IPS-NIHi11 (cell line): Measurements from ENCODE around the gene B4GALNT4.
"Not testable (repeated sequence)": the region's sequence is repeated elsewhere in the genome, so short reads cannot be mapped to it uniquely, and the experiment has no call there.

Source experiments
- DNase-seq: peaks from one replicate; pipeline ENCODE4 v3.0.0; 2012; ENCODE audit warnings: mixed read lengths, low spot score

B4GALNT4 gene

GRCh38 chr11:408154-409007 lies 39.1 kb downstream of the B4GALNT4 start:
- no peak for DNase-seq

DNA sequence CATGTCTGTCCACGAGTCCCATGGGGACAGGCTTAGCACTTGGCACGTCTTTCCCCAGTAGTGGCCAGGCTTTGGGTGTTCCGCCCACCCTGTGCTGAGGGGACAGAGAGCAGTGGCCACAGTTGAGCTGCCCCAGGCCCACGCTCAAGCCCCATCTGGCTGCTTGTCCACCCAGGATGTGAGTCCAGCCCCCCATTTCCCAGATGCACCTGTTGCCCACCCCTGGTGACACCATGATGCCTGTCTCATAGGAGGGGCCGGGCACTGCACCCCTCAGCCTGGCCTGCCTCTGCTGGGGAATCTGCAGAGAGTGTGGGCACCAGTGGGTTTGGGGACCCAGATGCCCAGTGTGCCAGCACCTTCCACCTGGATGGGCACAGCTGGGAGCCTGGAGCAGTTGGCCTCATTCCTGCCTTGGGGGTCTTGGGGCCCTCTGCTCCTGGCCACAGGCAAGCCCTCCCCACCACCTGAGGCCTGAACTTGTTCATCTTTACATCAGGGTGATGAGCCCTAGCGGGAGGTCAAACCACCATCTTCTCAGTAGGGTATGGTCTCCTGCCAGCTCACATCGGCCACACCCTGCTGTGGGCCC lies 39.8 kb downstream of the B4GALNT4 start:
- no peak for DNase-seq

DNA sequence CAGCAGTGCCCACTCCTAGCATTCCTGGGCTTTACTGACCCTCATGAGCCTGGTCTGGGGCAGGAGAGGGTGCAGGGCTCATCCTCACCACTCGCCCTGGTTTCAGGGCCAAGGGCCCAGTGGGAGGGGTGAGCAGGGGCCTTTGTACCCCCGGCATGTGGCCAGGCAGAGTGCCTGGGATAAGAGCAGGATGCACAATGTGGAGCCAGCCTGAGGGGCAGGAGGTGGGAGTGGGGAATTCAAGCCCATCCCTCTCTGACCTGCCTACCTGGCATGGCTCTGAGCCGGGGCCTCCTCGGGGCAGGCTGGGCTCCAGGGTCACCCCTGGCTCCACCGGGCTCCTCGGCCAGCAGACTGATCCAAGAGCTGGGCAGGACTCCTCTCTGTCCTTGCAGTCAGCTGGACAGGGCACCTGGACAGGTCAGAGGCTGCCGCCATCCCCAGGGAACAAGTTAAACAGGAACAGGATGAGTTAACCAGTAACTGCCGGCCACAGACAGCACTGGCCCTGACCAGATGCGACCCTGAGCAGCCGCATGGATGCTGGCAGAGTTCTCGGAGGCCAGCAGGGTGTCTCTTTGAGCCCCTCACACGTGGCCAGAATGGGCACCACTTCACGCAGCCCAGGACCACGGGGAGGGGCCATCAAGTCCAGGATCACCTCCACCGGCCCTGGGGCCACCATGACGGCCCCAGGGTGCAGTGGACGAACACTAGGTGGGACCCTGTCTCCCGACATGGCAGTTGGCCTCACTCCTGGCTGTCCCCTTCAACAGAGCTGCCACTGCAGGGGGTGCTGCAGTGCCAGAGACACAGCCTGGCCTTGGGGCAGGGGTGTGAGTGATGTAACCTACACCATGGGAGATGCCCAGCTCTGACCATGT lies 40.5 kb downstream of the B4GALNT4 start:
- DNase-seq, result no peak

DNA sequence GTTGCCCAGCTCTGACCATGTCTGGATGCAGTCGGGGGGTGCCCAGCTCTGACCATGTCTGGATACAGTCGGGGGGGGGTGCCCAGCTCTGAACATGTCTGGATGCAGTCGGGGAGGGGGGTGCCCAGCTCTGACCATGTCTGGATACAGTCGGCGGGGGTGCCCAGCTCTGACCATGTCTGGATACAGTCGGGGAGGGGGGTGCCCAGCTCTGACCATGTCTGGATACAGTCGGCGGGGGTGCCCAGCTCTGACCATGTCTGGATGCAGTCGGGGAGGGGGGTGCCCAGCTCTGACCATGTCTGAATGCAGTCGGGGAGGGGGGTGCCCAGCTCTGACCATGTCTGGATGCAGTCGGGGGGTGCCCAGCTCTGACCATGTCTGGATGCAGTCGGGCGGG lies 41.4 kb downstream of the B4GALNT4 start:
- not testable (repeated sequence) for DNase-seq

DNA sequence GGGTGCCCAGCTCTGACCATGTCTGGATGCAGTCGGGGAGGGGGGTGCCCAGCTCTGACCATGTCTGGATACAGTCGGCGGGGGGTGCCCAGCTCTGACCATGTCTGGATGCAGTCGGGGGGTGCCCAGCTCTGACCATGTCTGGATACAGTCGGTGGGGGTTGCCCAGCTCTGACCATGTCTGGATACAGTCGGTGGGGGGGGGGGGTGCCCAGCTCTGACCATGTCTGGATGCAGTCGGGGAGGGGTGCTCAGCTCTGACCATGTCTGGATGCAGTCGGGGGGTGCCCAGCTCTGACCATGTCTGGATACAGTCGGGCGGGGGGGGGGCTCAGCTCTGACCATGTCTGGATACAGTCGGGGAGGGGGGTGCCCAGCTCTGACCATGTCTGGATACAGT lies 42.2 kb downstream of the B4GALNT4 start:
- not testable (repeated sequence) for DNase-seq

- no peak for DNase-seq
Measured at GRCh38 chr11:412641-413119, 43.4 kb downstream of the B4GALNT4 start.

DNA sequence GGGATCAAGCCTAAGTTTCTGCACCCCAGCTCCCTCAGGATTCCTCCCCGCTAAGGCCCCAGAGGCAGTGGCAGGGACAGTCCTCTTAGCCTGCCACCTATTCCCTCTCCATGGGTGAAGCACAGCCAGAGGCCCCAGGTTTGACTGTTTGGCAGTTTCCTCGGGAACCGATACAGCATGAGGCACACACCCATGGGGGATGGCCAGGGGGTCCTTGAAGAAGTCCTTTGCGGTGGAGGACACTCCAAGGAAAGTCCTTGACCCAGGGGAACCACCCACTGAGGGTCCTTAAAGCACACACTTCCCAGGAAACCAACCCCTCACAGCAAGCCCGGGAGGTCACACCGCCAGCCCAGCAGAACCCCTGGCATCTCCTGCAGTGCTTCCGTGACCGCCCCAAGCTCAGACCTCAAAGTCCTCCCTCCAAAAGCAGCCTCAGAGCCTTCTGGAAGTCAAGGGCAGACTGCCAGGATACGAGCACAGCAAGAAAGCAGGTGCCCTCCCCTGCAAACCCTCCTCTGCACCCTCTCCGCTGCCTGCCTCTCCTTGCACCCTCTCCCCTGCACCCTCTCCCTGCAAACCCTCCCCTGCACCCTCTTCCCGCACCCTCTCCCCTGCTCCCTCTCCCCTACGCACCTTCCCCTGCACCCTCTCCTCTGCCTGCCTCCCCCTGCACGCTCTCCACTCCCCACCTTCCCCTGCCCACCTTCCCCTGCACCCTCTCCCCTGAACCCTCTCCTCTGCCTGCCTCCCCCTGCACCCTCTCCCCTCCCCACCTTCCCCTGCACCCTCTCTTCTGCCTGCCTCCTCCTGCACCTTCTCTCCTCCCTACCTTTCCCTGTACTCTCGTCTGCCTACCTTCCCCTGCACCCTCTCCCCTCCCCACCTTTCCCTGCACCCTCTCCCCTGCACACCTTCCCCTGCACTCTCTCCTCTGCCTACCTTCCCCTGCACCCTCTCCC lies 44.1 kb downstream of the B4GALNT4 start:
- no peak for DNase-seq

GRCh38 chr11:414318-414857 lies 45.1 kb downstream of the B4GALNT4 start:
- no peak for DNase-seq

- DNase-seq, result no peak
Measured at GRCh38 chr11:415640-416041, 46.3 kb downstream of the B4GALNT4 start.

DNA sequence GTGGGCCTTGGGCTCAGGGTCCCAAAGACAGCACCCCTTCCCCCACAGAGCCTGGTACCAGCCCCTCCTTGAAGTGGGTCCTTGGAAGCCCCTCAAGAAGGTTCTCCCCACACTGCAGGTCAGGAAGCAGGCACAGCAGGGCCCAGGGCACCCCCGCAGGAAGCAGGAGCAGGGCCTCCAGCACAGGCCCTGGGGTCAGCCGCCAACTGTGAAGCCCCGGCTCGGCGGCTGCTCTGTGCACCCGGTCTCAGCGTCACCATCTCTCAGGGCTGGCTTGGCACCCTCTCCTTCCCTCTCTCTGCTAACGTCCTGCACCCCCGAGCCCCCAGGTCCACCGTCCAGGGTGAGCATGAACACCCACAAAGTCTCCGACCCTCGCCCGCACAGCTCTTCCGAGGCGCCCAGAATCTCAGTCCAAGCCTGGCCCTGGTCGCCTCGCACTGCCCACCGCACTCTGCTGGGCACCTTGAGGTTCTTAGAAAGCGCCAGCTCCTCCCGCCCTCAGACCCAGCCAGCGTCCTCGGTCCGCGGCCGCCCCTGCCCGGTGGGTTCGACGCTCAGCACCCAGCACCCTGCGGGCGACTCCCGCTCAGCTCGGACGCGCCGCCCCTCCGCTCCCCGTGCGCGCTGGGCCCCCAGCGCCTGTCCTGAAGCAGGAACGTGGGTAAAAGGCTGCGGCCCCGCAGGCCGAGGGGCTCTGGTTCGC lies 46.9 kb downstream of the B4GALNT4 start:
- no peak for DNase-seq

- peak; percentile 94 for DNase-seq
Measured at GRCh38 chr11:416757-417621, 47.7 kb downstream of the B4GALNT4 start.

GRCh38 chr11:417652-418342 lies 48.5 kb downstream of the B4GALNT4 start:
- no peak for DNase-seq

DNA sequence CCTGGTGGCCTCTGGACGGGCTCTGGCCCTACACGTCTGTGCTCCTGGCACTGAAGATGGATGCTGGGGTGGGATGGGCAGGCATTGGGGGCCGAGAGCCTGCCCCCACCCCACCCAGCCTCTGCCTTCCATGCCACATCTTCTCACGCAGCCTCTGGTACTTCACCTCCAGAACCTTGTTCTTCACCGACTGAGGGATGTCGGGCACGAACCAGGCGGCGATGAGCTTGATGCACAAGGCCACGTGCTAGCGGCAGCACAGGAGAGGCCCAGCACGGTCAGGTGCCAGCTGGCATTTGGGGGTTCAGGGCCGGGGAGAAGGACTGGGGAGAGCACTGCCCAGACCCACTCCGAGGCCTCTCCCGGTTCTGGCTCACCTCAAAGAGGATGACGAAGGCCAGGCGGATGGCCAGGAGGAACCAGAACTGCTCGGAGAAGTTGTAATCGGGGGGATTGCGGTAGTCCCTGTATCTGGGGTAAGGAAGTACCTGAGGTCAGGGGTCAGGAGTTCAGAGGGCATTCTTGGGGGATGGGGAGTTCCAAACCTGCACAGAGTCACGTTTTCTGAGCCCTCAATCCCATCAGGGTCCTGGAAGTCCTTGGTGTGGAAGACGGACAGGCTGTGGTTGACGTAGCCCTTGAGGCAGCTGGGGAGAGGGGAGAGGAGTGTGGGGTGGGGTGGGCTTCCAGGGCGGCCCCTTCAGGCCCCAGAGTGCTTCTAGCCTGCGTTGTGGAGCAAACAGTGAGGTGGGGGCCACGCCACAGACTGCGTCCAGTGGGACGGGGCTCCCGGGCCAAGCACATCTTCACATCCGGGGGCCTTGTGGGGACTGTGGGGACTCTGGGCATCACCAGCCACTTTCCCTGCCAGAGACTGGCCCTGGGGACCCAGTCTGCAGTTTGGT lies 49.3 kb downstream of the B4GALNT4 start:
- DNase-seq, result no peak

- DNase-seq, result no peak
Measured at GRCh38 chr11:419248-420005, 50.1 kb downstream of the B4GALNT4 start.

DNA sequence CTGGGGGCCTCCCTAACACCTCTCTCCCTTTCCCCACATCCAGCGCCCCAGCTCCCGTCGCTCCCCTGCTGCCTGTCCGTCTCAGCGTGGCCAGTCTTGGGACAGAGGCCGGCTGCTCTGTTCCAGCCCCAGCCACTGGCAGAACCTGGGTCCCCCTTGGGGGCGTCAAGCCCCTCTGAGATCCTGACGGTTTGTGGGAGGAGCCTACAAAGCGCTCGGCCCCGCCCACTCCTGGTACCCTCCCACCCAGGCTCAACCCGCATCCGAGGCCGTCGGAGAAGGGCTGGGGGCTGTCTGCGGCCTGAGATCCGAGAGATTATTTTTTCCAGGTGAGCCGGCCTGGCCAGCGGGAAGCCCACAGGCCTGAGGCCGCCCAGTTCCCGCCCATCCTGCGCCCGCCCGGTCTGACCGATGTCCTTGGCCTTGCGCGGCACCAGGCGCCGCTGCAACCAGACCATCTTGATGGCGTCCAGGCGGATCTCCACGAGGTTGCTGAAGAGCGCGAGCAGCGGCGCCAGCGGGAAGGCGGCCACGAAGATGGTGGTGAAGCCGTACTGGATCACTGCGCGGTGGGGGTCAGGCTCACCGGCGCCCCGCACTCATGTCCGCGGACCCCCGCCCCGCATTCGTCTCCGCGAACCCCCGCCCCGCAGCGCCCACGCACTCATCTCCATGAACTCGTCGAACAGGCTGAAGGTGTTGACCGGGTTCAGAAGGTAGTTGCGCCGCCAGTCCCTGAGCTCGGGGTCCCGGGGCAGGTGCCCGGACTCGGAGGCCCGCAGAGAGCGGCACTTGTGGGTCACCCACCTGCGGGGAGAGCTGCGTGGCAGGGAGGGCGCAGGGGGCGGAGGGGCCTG lies 51.0 kb downstream of the B4GALNT4 start:
- DNase-seq, result peak; percentile 70

GRCh38 chr11:420911-421321 lies 51.6 kb downstream of the B4GALNT4 start:
- DNase-seq, result no peak
